A549 (cell line): ENCODE measurements around the gene ABCA1. TPM values are rescaled to one million over a fixed set of nuclear protein-coding genes. Genes with fewer than 3 reads are reported as not detected.

ENCODE experiments used
- ATAC-seq, 2 experiments: fragments of 200-7000 bp in 1 of 2; fragments of >200 bp in 1 of 2; cut with Nextera tagmentation in 1 of 2; cut with Tn5 transposase in 1 of 2; 3 replicates each; pipeline versions ENCODE4 v1.8.0 to v1.9.1; 2018 to 2020; ENCODE audit warnings: mild to moderate bottlenecking in 1 of 2, moderate library complexity in 1 of 2
- CTCF ChIA-PET: fragments of 300-600 bp; sonication (Branson Sonifier 250); formaldehyde crosslinking; extraction: SDS; loops from one replicate; lab custom pipeline; 2021; ENCODE audit warnings: antibody characterized with exemption, inconsistent platforms; lab: Yijun Ruan, JAX
- POLR2A ChIA-PET: fragments of 350-600 bp; formaldehyde crosslinking; extraction: SDS; loops from one replicate; lab custom pipeline; 2021; ENCODE audit warnings: antibody characterized with exemption, inconsistent platforms; lab: Yijun Ruan, JAX
- DNase-seq, 2 experiments: peaks; one replicate each; pipeline versions ENCODE4 v3.0.0 to v3.0.0-alpha.2; 2011 to 2016; ENCODE audit warnings: low read depth in 1 of 2, low spot score in 1 of 2
- FAIRE-seq: peaks from 2 replicates; lab custom pipeline; 2011; peaks lifted over from hg19 to GRCh38; lab: Jason Lieb, UNC
- H3K27ac ChIP-seq, 2 experiments: fragments of >200 bp; sonication (Bioruptor Twin); formaldehyde crosslinking; 3 replicates each; pipeline ENCODE4 v1.5.1; 2016 to 2017
- H3K4me1 ChIP-seq: fragments of >200 bp; sonication (Bioruptor Twin); formaldehyde crosslinking; 3 replicates; pipeline ENCODE4 v1.6.1; 2016
- H3K4me2 ChIP-seq: fragments of >200 bp; sonication (Bioruptor Twin); formaldehyde crosslinking; 3 replicates; pipeline ENCODE4 v1.6.1; 2016
- H3K4me3 ChIP-seq: fragments of >200 bp; sonication (Bioruptor Twin); formaldehyde crosslinking; 3 replicates; pipeline ENCODE4 v1.5.1; 2016
- H3K9me3 ChIP-seq: fragments of >200 bp; sonication (Bioruptor Twin); formaldehyde crosslinking; 3 replicates; pipeline ENCODE4 v1.6.1; 2016
- CBX2 ChIP-seq: fragments of 200-600 bp; sonication (generic); IDR thresholded peaks from 2 replicates; pipeline ENCODE4 v1.6.1; 2016; ENCODE audit warnings: low read depth, mild to moderate bottlenecking, borderline replicate concordance
- CEBPB ChIP-seq, 2 experiments: fragments of >200 bp in 1 of 2; sonication (Bioruptor Twin) in 1 of 2; formaldehyde crosslinking in 1 of 2; IDR thresholded peaks; 2 replicates each; pipeline ENCODE4 v1.6.1; 2012 to 2016
- CTCF ChIP-seq: fragments of >200 bp; sonication (Bioruptor Twin); formaldehyde crosslinking; IDR thresholded peaks from 3 replicates; pipeline ENCODE4 v1.5.1; 2016
- EHMT2 ChIP-seq: fragments of 200-600 bp; sonication (generic); IDR thresholded peaks from 2 replicates; pipeline ENCODE4 v1.6.1; 2016; ENCODE audit warnings: antibody characterized with exemption, low read depth, mild to moderate bottlenecking, moderate library complexity
- EP300 ChIP-seq, 2 experiments: fragments of >200 bp; sonication (Bioruptor Twin); formaldehyde crosslinking; IDR thresholded peaks; 2 replicates in 1 of 2; 3 replicates in 1 of 2; pipeline ENCODE4 v1.6.1; 2016 to 2017
- ESRRA ChIP-seq: fragments of 150-350 bp; IDR thresholded peaks from 2 replicates; pipeline ENCODE4 v1.6.1; 2014; ENCODE audit warnings: mild to moderate bottlenecking, low read length, borderline replicate concordance
- HEYL ChIP-seq: fragments of 250-450 bp; sonication (Bioruptor Pico); IDR thresholded peaks from 2 replicates; pipeline ENCODE4 v1.8.0; 2021; ENCODE audit warnings: mild to moderate bottlenecking, moderate library complexity
- HOXB5 ChIP-seq: fragments of 250-450 bp; sonication (Bioruptor Pico); IDR thresholded peaks from 2 replicates; pipeline ENCODE4 v1.5.0; 2020; ENCODE audit warnings: mild to moderate bottlenecking, moderate library complexity
- MAFK ChIP-seq: fragments of 450-650 bp; IDR thresholded peaks from 2 replicates; pipeline ENCODE4 v1.6.1; 2014; ENCODE audit not compliant: partially characterized antibody
- MYC ChIP-seq: IDR thresholded peaks from 2 replicates; pipeline ENCODE4 v1.6.1; 2012; ENCODE audit warnings: mild to moderate bottlenecking, inconsistent platforms, low read length, improper control_type of control experiment, borderline replicate concordance
- NFE2L2 ChIP-seq: fragments of 150-350 bp; conservative IDR thresholded peaks from 2 replicates; pipeline ENCODE4 v1.6.1; 2014; ENCODE audit warnings: low read length
- PBX3 ChIP-seq: IDR thresholded peaks from 2 replicates; pipeline ENCODE4 v1.6.1; 2012
- RAD21 ChIP-seq, 2 experiments: fragments of >200 bp in 1 of 2; sonication (Bioruptor Twin) in 1 of 2; formaldehyde crosslinking in 1 of 2; IDR thresholded peaks in 1 of 2; conservative IDR thresholded peaks in 1 of 2; 2 replicates in 1 of 2; 3 replicates in 1 of 2; pipeline ENCODE4 v1.6.1; 2012 to 2018; ENCODE audit warnings: inconsistent platforms in 1 of 2
- REST ChIP-seq: fragments of 200-600 bp; sonication (generic); IDR thresholded peaks from 2 replicates; pipeline ENCODE4 v1.6.1; 2016; ENCODE audit warnings: antibody characterized with exemption, mild to moderate bottlenecking, moderate library complexity
- TP53 ChIP-seq: fragments of 250-450 bp; sonication (Bioruptor Pico); IDR thresholded peaks from 2 replicates; pipeline ENCODE4 v1.5.0; 2021; ENCODE audit warnings: mild to moderate bottlenecking, moderate library complexity
- ZC3H11A ChIP-seq: fragments of 450-650 bp; IDR thresholded peaks from 2 replicates; pipeline ENCODE4 v1.6.1; 2014; ENCODE audit warnings: antibody characterized with exemption, mild to moderate bottlenecking
- WGBS: methylation state at CpG from one replicate; pipeline ENCODE4 v1.1.6; 2017; ENCODE audit errors: missing lambda C conversion rate; 5-methylcytosine and 5-hydroxymethylcytosine counted together
- polyA plus RNA-seq, 4 experiments: library from polyadenylated mRNA; depleted of rRNA in 3 of 4; stranded (reverse); fragments of >200 nt; fragmentation: RNase III in 1 of 4; extraction: RNeasy Plus Mini Kit Qiagen cat#74134 plus additional on column Dnase treatment in 1 of 4; gene quantifications; 2 replicates in 3 of 4; 3 replicates in 1 of 4; pipeline ENCODE4 v1.2.3, GENCODE V29; 2011 to 2017
- TF ChIP-seq, protein P1 (sequence below): fragments of 150-350 bp; IDR thresholded peaks from 2 replicates; pipeline ENCODE4 v1.6.1; 2014; ENCODE audit warnings: low read depth, mild to moderate bottlenecking, low read length
- TF ChIP-seq, protein P2 (sequence below): IDR thresholded peaks from 2 replicates; pipeline ENCODE4 v1.6.1; 2012

ABCA1 gene
- polyA plus RNA-seq, 2 of the 4 experiments (the other 2 are of a cell fraction), result 3.6 to 12.0 TPM

- ChIA-PET POLR2A (no interaction called here), CTCF (interaction anchor here (0.8 to 2.4 kb wide), 3 partner anchors 8 to 598 kb away, joined by 3 to 10 read pairs (median 5); no protein-coding TSS in a partner anchor)
- H3K4me3 ChIP-seq, result no peak overlapping the region
- ATAC-seq, result no peak
- no peak for TF ChIP-seq NFE2L2
- no peak for TF ChIP-seq MYC
- TF ChIP-seq ESRRA, result no peak
- no peak for TF ChIP-seq RAD21 (conservative IDR thresholded peaks at IDR 0.05 in 1 of 2, IDR thresholded peaks at IDR 0.05 in 1 of 2)
- no peak for TF ChIP-seq HEYL (CRISPR knock-in tag)
- no peak for TF ChIP-seq CEBPB (IDR thresholded peaks at IDR 0.05)
- no peak for TF ChIP-seq EHMT2
- TF ChIP-seq, protein P1, sequence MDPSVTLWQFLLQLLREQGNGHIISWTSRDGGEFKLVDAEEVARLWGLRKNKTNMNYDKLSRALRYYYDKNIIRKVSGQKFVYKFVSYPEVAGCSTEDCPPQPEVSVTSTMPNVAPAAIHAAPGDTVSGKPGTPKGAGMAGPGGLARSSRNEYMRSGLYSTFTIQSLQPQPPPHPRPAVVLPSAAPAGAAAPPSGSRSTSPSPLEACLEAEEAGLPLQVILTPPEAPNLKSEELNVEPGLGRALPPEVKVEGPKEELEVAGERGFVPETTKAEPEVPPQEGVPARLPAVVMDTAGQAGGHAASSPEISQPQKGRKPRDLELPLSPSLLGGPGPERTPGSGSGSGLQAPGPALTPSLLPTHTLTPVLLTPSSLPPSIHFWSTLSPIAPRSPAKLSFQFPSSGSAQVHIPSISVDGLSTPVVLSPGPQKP, result no peak
- no peak for TF ChIP-seq ZC3H11A
- TF ChIP-seq EP300 (IDR thresholded peaks at IDR 0.05), result no peak
- TF ChIP-seq HOXB5, result no peak
- no peak for TF ChIP-seq PBX3
- no peak for DNase-seq
- H3K27ac ChIP-seq, result no peak overlapping the region
- no peaks in the 10 kb centered on the region for H3K4me1 ChIP-seq
- no peak overlapping the region for H3K4me2 ChIP-seq
- FAIRE-seq, result no peak
- 92% methylated on average over 7 of the region's 7 CpGs for WGBS
- no peaks in the 10 kb centered on the region for H3K9me3 ChIP-seq
These were observed 110.5 kb downstream of the ABCA1 start for GRCh38 chr9:104817437-104817836.

DNA sequence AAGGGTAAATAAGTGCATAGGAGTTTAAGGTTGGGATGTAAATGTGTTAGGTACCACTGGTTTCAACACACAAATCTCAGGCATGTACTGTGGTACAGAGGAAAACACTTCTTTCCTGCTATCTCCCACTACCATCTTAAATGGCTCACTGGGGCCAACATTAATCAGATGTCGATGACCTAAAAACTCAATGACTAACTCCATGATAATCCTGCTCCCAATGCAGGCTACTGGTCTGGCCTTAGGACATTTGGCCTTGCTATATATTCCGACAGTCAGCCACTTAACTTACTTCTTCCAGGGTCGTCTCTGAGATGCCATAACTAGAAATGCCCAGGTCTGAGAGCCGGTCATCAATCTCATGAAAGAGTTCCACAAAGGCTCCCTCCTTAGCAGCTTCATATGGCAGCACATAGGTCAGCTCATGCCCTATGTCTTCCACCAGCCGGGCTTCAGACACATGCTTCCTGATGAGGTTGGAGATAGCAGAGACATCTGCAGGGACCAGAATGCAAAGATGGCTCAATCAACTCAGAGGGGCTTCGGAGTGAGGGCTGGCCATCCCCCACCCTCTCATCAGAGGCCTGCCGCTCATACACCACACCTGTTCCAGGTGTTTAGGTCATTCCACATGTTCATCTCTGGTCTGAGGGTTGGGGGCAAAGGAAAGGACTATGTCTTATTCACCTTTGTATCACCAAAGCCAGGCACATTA, 111.9 kb downstream of the ABCA1 start:
- H3K9me3 ChIP-seq, result no peaks in the 10 kb centered on the region
- POLR2A ChIA-PET, result no interaction called here
- no peak overlapping the region for H3K4me2 ChIP-seq
- H3K27ac ChIP-seq, result no peak overlapping the region
- ATAC-seq (no peak), FAIRE-seq (no peak), DNase-seq (no peak)
- no peak overlapping the region for H3K4me3 ChIP-seq
- 84% methylated on average over 7 of the region's 7 CpGs for WGBS
- CTCF ChIA-PET, result interaction anchor here (0.8 to 2.4 kb wide), 2 partner anchors 13 to 15 kb away, joined by 3 to 10 read pairs; no protein-coding TSS in a partner anchor
- peaks cover 8% of the 10 kb centered on the region for H3K4me1 ChIP-seq
- TF ChIP-seq CBX2 (no peak), TP53 (CRISPR knock-in tag) (no peak), REST (no peak), PBX3 (no peak), EHMT2 (no peak), MAFK (no peak), CTCF (no peak)
- TF ChIP-seq, protein P2, sequence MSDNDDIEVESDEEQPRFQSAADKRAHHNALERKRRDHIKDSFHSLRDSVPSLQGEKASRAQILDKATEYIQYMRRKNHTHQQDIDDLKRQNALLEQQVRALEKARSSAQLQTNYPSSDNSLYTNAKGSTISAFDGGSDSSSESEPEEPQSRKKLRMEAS, result no peak
